HG03280 (cell line): ENCODE data around the gene ABCB4.

Experiments
- ATAC-seq: cut with Tn5 transposase; IDR thresholded peaks from one replicate; pipeline ENCODE4 v1.9.1; 2021; ENCODE audit warnings: mild to moderate bottlenecking, moderate library complexity; ENCODE audit not compliant: unreplicated experiment

Gene ABCB4

DNA sequence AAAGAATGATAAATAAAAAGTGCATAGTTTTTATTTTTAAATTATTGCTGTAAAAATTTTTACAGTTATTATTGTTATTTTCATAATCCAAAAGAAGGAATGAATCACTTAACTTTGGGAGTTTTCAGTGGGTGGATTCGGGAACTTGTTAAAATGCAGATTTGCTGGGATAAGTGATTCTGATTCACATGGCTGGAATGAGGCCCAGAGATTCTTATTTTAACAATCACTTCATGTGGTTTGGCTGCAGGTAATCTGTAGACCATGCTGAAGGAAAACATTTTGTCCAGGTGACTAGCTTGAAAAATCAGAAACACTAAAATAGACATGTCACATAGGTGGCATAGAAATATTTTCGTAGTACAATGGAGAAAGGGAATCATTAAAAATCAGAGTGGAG lies 116.1 kb downstream of the ABCB4 start:
- no peak for ATAC-seq

GRCh38 chr7:87356448-87356847 lies 119.0 kb downstream of the ABCB4 start:
- ATAC-seq = no peak

DNA sequence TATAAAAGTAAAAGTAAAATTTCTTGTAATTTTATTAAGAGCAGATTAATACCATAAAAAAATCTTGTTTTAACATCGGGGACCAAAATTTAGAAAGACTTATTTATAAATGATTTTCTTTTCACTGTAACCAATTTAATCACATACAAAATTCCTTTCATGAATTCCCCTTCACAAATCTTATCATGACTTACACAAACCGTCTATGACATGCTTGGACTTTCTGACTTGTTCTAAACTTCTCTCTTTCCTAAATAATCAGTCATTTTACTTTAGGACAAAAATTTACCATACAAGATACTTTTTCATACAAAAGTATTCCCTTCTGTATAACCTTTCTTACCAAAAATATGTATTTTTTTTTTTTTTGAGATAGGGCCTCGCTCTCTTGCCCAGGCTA lies 120.7 kb downstream of the ABCB4 start:
- no peak for ATAC-seq
